PC-9 (cell line): ENCODE results near the gene GGN.

Source experiments
- EZH2 ChIP-seq: fragments of 200-600 bp; sonication (generic); IDR thresholded peaks from 2 replicates; pipeline ENCODE4 v1.8.0; 2017; ENCODE audit warnings: antibody characterized with exemption, low read depth
- TF ChIP-seq, protein P1 (sequence below): fragments of 200-600 bp; sonication (generic); conservative IDR thresholded peaks from 2 replicates; pipeline ENCODE4 v1.6.1; 2017; ENCODE audit warnings: mixed run types, antibody characterized with exemption, mild to moderate bottlenecking, moderate library complexity

DNA sequence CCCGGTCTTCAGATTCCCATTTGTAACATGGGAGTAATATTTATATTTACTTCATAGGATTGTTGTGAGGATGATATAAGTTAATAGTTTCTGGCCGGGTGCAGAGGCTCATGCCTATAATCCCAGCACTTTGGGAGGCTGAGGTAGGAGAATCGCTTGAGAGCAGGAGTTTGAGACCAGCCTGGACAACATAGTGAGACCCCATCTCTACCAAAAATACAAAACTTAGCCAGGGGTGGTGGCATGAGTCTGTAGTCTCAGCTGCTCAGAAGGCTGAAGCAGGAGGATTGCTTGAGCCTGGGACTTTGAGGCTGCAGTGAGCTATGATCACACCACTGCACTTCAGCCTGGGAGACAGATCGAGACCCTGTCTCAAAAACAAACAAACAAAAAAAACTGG is 41.0 kb downstream of the GGN start:
- TF ChIP-seq, protein P1, sequence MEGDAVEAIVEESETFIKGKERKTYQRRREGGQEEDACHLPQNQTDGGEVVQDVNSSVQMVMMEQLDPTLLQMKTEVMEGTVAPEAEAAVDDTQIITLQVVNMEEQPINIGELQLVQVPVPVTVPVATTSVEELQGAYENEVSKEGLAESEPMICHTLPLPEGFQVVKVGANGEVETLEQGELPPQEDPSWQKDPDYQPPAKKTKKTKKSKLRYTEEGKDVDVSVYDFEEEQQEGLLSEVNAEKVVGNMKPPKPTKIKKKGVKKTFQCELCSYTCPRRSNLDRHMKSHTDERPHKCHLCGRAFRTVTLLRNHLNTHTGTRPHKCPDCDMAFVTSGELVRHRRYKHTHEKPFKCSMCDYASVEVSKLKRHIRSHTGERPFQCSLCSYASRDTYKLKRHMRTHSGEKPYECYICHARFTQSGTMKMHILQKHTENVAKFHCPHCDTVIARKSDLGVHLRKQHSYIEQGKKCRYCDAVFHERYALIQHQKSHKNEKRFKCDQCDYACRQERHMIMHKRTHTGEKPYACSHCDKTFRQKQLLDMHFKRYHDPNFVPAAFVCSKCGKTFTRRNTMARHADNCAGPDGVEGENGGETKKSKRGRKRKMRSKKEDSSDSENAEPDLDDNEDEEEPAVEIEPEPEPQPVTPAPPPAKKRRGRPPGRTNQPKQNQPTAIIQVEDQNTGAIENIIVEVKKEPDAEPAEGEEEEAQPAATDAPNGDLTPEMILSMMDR = no peak
- TF ChIP-seq EZH2 = no peak
